GM19099 (cell line): ENCODE data around the gene NEK7.

Experiments
- POLR2A ChIP-seq: IDR thresholded peaks from 3 replicates; pipeline ENCODE4 v1.6.1; 2011; ENCODE audit warnings: low read depth; ENCODE audit not compliant: insufficient read length; ENCODE audit errors: extremely low read depth

NEK7 gene

GRCh38 chr1:198128533-198128932, 28.3 kb upstream of the NEK7 start:
- TF ChIP-seq POLR2A = no peak

DNA sequence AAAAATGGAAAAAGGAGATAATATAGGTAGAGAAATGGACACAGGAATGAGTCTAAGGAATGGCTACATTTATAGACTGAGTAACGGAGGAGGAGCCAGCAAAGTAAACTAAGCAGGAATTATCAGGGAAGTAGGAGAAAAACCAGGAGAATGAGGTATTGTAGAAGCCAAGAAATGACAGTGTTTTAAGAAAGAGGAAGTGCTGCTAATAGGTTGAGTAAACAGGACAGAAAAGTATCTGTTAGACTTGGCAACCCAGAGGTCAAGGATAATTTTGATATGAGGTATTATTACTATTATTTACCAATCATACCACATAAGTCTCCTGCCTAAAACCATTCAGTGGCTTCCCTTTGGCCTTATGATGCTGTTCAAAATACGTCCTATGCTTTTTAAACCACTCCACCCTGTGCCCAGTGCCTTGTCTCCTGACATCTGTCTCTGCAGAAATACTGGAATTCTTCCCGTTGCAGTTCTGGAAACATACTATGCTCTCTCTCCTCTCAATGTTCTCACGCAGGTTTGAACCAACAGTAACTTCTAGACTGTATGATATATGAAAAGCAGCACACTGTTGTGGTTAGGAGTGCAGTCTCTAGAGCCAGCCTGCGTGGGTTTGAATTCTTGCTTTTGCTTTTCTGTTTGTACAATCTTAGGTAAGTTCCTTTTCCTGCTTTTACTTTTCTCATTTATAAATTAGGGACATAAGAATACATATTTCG, 24.6 kb upstream of the NEK7 start:
- TF ChIP-seq POLR2A = no peak

- TF ChIP-seq POLR2A = no peak
Observed at GRCh38 chr1:198134252-198134651, 22.5 kb upstream of the NEK7 start.

DNA sequence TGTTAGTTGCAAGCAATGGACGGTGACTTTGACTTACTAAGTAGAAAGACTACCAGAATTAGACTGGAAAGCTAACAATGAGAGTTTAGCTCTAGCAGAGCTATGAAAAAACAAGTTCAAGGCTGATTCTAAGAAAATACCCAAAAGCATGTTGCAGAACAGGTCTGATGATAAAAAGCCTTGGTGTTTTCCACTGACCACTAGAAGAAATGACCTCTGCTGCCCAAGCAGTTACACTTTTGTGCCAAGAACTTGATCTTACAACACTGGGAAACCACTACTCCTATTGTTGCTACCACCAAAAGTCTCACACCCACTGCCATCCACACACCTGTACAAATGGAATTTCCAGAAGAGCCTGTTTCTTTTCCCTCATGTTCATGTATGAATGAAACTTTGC, 21.4 kb upstream of the NEK7 start:
- TF ChIP-seq POLR2A = no peak

GRCh38 chr1:198141668-198142351, 15.0 kb upstream of the NEK7 start:
- TF ChIP-seq POLR2A = no peak

DNA sequence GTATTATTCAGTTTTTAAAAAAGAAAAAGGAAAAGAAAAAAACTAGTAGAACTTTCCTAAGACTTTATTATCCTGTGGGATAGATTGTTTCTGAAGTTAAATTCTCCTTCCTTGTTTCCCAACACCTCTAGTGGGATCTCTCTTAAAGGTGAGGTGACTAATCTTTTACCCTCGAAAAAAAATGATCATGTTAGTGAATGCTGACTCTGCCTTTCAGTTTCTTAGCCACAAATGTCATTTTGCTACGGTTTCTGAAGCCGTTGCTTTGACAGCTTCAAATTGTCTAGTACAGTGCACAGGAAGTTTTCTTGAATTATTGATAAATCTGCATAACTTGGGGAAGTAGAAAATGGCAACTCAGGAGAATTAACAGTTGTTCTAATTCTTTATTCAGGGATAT, 13.0 kb upstream of the NEK7 start:
- no peak for TF ChIP-seq POLR2A

- TF ChIP-seq POLR2A = no peak
Observed at GRCh38 chr1:198147216-198147615, 9.6 kb upstream of the NEK7 start.

- no peak for TF ChIP-seq POLR2A
Observed at GRCh38 chr1:198150369-198150768, 6.4 kb upstream of the NEK7 start.

GRCh38 chr1:198151688-198152087, 5.1 kb upstream of the NEK7 start:
- no peak for TF ChIP-seq POLR2A

GRCh38 chr1:198153103-198153502, 3.7 kb upstream of the NEK7 start:
- no peak for TF ChIP-seq POLR2A

GRCh38 chr1:198153804-198154203, 3.0 kb upstream of the NEK7 start:
- no peak for TF ChIP-seq POLR2A

DNA sequence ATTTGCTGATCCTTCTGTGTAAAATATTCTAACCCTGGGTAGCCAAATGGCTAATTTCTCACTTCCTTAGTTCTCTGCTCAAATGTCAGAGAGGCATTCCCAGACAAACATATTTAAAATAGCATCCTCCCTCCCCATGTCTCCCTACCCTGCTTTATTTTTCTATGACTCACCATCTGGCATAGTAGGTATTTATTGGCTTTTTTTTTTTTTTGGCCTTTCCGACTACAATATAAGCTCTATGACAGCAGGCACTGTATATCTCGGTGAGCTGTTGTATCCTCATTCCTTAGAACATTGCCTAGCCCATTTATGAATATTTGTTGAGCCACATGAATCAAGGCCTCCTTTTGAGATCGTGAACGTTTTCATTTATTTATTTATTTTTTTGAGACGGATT, 1.5 kb upstream of the NEK7 start:
- TF ChIP-seq POLR2A = no peak

GRCh38 chr1:198156111-198156744, 570 bp upstream of the NEK7 start:
- TF ChIP-seq POLR2A = no peak

DNA sequence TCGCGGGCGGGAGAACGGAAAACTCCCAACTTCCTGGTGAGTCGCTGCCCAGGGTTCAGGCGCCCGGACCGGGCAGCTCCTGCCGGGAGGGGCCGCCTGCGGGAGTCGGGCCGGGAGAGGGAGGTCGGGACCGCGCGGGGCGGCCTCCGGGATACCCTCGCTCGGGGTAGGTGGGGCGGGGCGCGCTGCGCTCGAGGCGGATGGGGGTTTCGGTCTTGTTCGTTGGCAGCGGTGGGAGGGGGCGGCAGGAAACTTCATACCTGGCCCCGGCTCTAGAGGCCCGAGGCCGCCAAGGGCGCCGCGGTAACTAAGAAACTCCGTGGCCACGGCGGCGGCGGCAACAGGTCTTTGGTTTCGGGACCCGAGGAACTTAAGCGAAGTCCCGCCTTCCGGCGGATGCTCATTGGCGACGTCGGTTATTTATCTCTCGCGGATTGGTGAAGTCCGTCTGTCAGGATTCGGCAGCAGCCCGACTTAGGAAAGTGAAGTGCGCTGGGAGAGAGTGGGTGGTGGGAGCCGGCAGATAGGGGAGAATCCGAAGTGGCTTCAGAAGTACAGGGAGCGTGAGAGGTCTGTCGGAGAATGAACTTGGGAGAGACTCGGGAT, 546 bp downstream of the NEK7 start:
- TF ChIP-seq POLR2A = peak; percentile 36

DNA sequence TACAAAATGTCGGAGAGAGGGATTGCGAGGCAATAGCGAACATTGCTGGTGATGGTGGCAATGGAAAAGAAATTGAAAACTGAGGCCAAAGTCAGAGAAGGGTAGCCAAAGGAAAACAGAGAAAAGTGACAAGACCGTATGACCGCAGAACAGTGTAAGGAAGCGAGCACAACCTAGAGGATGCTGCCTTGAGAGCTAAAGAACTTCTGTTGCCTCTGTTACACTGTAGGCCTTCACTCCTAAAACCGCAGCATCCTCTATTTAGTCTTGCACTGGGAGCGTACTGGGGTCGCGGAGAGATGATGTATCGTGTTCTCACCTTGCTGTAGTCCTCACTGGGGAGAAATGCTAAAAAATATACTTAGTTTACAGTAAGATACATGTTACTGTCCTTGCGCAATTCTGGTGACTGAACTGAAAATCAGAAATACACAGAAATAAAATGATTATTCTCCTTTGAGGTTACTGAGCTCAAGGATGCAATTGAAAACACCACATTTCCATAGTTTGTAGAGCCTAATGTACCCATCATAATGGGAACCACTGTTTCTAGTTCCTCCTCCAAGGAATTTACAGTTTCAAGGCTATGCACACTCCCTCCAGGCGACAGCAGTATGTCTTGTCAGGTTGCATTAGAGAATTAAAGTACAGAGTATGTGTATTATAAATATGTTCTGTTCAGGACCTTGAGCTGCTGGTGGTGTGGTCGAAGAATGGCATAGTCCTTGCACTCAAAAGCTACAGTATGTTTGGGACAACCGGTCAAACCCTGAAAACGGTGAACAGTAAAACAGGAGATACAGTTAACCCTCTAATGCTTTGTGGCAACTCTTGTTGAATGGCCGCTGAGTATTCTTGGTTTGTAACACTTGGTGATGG, 1.3 kb downstream of the NEK7 start:
- no peak for TF ChIP-seq POLR2A
